Measurements from ENCODE around the gene PPARA.

DNA sequence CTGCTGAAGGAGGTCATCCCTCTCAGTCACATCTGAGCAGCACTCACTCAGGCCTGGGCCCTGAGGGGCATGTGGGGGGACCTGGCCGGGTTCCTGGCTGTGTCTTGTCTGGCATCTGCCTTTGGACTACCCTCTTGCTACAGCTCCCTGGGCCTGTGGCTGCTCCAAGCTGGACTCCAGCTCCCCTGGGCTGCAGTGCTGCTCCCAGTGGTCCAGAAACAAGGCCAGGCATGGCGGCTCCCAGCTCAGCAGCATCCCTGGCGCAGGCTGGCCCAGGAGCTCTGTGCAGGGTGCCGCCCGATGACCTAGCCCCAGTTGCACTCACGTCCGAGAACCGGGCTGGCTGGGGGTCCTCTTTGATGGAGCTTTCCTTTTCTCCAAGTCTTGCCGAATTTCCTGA is 94.4 kb downstream of the PPARA start:
- TF ChIP-seq EZH2 (IDR thresholded peaks at IDR 0.05; ENCODE audit: insufficient read depth, poor library complexity, severe bottlenecking) (no peak), EZH2phosphoT487 (IDR thresholded peaks at IDR 0.05; ENCODE audit: insufficient read depth, low read depth) (no peak)

Data from GM23248 (cell line).